Measurements from ENCODE around the gene CCDC170. TPM values are rescaled to one million over a fixed set of nuclear protein-coding genes. Genes with fewer than 3 reads are reported as not detected.

CCDC170 gene
- total and polyA plus RNA-seq, 2 of the 8 experiments (the other 6 are each of a cell fraction or from before 2014, with no cell fraction given), result 0.06 to 0.09 TPM

DNA sequence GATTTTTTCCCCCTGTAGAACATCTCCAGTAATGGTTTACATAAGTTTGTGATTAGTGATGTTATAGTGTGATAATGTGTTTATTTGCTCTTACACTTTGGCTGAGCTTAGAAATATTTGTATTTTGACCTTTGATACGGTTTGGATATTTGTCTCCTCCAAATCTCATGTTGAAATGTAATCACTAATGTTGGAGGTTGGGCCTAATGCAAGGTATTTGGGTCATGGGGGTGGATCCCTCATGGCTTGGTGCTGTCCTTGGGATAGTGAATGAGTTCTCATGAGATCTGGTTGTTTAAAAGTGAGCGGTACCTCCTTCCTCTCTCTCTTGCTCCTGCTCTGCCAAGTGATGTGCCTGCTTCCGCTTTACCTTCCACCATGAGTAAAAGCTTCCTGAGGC lies 147.2 kb downstream of the CCDC170 start (continued):
- TF ChIP-seq, protein P1, sequence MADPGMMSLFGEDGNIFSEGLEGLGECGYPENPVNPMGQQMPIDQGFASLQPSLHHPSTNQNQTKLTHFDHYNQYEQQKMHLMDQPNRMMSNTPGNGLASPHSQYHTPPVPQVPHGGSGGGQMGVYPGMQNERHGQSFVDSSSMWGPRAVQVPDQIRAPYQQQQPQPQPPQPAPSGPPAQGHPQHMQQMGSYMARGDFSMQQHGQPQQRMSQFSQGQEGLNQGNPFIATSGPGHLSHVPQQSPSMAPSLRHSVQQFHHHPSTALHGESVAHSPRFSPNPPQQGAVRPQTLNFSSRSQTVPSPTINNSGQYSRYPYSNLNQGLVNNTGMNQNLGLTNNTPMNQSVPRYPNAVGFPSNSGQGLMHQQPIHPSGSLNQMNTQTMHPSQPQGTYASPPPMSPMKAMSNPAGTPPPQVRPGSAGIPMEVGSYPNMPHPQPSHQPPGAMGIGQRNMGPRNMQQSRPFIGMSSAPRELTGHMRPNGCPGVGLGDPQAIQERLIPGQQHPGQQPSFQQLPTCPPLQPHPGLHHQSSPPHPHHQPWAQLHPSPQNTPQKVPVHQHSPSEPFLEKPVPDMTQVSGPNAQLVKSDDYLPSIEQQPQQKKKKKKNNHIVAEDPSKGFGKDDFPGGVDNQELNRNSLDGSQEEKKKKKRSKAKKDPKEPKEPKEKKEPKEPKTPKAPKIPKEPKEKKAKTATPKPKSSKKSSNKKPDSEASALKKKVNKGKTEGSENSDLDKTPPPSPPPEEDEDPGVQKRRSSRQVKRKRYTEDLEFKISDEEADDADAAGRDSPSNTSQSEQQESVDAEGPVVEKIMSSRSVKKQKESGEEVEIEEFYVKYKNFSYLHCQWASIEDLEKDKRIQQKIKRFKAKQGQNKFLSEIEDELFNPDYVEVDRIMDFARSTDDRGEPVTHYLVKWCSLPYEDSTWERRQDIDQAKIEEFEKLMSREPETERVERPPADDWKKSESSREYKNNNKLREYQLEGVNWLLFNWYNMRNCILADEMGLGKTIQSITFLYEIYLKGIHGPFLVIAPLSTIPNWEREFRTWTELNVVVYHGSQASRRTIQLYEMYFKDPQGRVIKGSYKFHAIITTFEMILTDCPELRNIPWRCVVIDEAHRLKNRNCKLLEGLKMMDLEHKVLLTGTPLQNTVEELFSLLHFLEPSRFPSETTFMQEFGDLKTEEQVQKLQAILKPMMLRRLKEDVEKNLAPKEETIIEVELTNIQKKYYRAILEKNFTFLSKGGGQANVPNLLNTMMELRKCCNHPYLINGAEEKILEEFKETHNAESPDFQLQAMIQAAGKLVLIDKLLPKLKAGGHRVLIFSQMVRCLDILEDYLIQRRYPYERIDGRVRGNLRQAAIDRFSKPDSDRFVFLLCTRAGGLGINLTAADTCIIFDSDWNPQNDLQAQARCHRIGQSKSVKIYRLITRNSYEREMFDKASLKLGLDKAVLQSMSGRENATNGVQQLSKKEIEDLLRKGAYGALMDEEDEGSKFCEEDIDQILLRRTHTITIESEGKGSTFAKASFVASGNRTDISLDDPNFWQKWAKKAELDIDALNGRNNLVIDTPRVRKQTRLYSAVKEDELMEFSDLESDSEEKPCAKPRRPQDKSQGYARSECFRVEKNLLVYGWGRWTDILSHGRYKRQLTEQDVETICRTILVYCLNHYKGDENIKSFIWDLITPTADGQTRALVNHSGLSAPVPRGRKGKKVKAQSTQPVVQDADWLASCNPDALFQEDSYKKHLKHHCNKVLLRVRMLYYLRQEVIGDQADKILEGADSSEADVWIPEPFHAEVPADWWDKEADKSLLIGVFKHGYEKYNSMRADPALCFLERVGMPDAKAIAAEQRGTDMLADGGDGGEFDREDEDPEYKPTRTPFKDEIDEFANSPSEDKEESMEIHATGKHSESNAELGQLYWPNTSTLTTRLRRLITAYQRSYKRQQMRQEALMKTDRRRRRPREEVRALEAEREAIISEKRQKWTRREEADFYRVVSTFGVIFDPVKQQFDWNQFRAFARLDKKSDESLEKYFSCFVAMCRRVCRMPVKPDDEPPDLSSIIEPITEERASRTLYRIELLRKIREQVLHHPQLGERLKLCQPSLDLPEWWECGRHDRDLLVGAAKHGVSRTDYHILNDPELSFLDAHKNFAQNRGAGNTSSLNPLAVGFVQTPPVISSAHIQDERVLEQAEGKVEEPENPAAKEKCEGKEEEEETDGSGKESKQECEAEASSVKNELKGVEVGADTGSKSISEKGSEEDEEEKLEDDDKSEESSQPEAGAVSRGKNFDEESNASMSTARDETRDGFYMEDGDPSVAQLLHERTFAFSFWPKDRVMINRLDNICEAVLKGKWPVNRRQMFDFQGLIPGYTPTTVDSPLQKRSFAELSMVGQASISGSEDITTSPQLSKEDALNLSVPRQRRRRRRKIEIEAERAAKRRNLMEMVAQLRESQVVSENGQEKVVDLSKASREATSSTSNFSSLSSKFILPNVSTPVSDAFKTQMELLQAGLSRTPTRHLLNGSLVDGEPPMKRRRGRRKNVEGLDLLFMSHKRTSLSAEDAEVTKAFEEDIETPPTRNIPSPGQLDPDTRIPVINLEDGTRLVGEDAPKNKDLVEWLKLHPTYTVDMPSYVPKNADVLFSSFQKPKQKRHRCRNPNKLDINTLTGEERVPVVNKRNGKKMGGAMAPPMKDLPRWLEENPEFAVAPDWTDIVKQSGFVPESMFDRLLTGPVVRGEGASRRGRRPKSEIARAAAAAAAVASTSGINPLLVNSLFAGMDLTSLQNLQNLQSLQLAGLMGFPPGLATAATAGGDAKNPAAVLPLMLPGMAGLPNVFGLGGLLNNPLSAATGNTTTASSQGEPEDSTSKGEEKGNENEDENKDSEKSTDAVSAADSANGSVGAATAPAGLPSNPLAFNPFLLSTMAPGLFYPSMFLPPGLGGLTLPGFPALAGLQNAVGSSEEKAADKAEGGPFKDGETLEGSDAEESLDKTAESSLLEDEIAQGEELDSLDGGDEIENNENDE (IDR thresholded peaks at IDR 0.05; ENCODE audit: insufficient replicate concordance, low read length), result no peak
